Colonic mucosa (tissue), 4 donors: ENCODE results near the gene TICAM2. TPM values are rescaled to one million over a fixed set of nuclear protein-coding genes. Genes with fewer than 3 reads are reported as not detected.

Source experiments
- DNase-seq: peaks from one replicate; pipeline ENCODE4 v3.0.0-alpha.2; 2020
- H3K27ac ChIP-seq: fragments of 200-600 bp; one replicate; pipeline ENCODE4 v1.8.0; 2021
- H3K27me3 ChIP-seq: fragments of 200-600 bp; one replicate; pipeline ENCODE4 v1.8.0; 2021
- H3K36me3 ChIP-seq: fragments of 200-600 bp; one replicate; pipeline ENCODE4 v1.8.0; 2021
- H3K4me1 ChIP-seq: fragments of 200-600 bp; one replicate; pipeline ENCODE4 v1.8.0; 2021; ENCODE audit warnings: mild to moderate bottlenecking
- H3K4me3 ChIP-seq: fragments of 200-600 bp; one replicate; pipeline ENCODE4 v1.8.0; 2021
- H3K9ac ChIP-seq, 2 donors: one replicate each; pipeline ENCODE4 v1.7.0; 2013; ENCODE audit warnings: control low read depth in 2 of 2, low read depth in 2 of 2, low read length in 2 of 2
- H3K9me3 ChIP-seq: fragments of 200-600 bp; one replicate; pipeline ENCODE4 v1.8.0; 2021
- CTCF ChIP-seq: fragments of 200-600 bp; IDR thresholded peaks from one replicate; pipeline ENCODE4 v1.8.0; 2022; ENCODE audit warnings: antibody characterized with exemption, mild to moderate bottlenecking
- intact Hi-C: fragments of 100-400 bp; cut with DNase I; formaldehyde crosslinking; loops from one replicate; pipeline ENCODE4 v1.14.1; 2022
- total RNA-seq, 2 donors: library from RNA; stranded (reverse); fragmentation: NEBNext Ultra II Directional in 1 of 2; extraction: Animal tissue kit (Norgen Biotek cat#: 25700) in 1 of 2; gene quantifications; one replicate each; pipeline ENCODE4 v1.2.1, GENCODE V29; 2021
- donor health status: healthy.
- donor health status: DM: no; HTN: no; CAD: no.
- donor health status: DM: no; HTN: no; CAD: no.

The TICAM2 gene
- total RNA-seq, 2 donors from 2014 or later = 1.2 to 2.4 TPM

GRCh38 chr5:115585265-115585664, 17.0 kb downstream of the TICAM2 start:
- no peaks in the 10 kb centered on the region for H3K9me3 ChIP-seq
- no peak for TF ChIP-seq CTCF
- DNase-seq = no peak
- H3K9ac ChIP-seq = no peak overlapping the region
- H3K36me3 ChIP-seq = no peaks in the 10 kb centered on the region
- no peaks in the 10 kb centered on the region for H3K27me3 ChIP-seq
- H3K4me3 ChIP-seq = no peak overlapping the region
- H3K4me1 ChIP-seq = no peaks in the 10 kb centered on the region
- H3K27ac ChIP-seq = no peak overlapping the region
- intact Hi-C loops = loop anchor here (5.0 kb wide), 1 partner anchor 278 kb away; no protein-coding TSS in a partner anchor

DNA sequence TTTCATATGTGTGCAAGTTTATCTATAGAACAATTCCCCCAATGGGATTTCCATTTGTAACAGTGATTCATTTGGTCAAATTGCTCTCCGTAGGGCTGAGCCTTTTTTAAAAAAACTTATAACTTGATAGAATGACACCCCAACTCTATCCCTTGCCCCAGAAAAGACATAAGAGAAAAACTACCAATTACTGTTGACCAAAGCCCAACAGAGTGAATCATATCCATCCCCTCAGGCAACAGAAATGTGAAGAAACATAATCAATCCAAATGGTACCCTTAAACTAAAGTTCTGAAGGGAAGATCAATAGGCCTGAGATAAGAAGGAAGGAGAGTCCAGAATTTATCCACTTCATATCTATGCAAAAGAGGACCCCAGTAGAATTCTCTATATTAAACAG, 17.8 kb downstream of the TICAM2 start:
- Histone ChIP-seq H3K4me3 (no peak overlapping the region), H3K27ac (no peak overlapping the region), H3K9ac (no peak overlapping the region), H3K4me1 (no peaks in the 10 kb centered on the region), H3K27me3 (no peaks in the 10 kb centered on the region), H3K9me3 (no peaks in the 10 kb centered on the region), H3K36me3 (no peaks in the 10 kb centered on the region)
- DNase-seq = no peak
- intact Hi-C loops = no loop called here
- no peak for TF ChIP-seq CTCF

GRCh38 chr5:115583474-115583873, 18.8 kb downstream of the TICAM2 start:
- no peaks in the 10 kb centered on the region for H3K4me1 ChIP-seq
- H3K9ac ChIP-seq = no peak overlapping the region
- H3K27me3 ChIP-seq = no peaks in the 10 kb centered on the region
- intact Hi-C loops = no loop called here
- no peaks in the 10 kb centered on the region for H3K9me3 ChIP-seq
- TF ChIP-seq CTCF = no peak
- H3K27ac ChIP-seq = no peak overlapping the region
- no peaks in the 10 kb centered on the region for H3K36me3 ChIP-seq
- H3K4me3 ChIP-seq = no peak overlapping the region
- DNase-seq = no peak

GRCh38 chr5:115580941-115581340, 21.3 kb downstream of the TICAM2 start:
- intact Hi-C loops = no loop called here
- TF ChIP-seq CTCF = no peak
- Histone ChIP-seq H3K9me3 (no peaks in the 10 kb centered on the region), H3K9ac (no peak overlapping the region), H3K27me3 (no peaks in the 10 kb centered on the region), H3K36me3 (no peaks in the 10 kb centered on the region), H3K4me3 (no peak overlapping the region), H3K4me1 (no peaks in the 10 kb centered on the region), H3K27ac (no peak overlapping the region)
- DNase-seq = no peak

DNA sequence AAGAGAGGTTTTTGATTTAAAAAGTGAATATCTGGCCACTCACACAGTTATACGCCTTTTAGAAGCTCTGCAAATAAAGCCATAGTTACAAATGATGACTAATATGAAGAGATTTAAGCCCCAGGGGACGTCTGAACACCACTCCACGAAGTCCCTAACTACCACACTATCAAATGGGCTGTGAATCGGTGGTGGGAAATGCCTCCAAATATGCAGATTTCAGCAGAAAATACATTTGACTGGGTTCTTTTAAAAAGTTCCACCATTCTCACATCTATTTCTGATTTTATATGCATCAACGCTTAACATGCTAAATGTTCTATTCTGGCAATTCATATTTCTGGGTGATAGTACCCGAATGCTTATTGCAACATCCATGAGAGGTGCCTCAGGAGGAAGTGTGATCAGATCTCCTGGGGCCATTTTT, 22.5 kb downstream of the TICAM2 start:
- Histone ChIP-seq H3K9me3 (no peaks in the 10 kb centered on the region), H3K9ac (no peak overlapping the region), H3K27me3 (no peaks in the 10 kb centered on the region), H3K4me1 (no peaks in the 10 kb centered on the region), H3K4me3 (no peak overlapping the region), H3K36me3 (no peaks in the 10 kb centered on the region), H3K27ac (no peak overlapping the region)
- no peak for TF ChIP-seq CTCF
- intact Hi-C loops = loop anchor here (5.0 kb wide), 1 partner anchor 267 kb away; no protein-coding TSS in a partner anchor
- DNase-seq = no peak
